Activated T-cell treated with anti-CD3 and anti-CD28 coated beads, Interleukin-2, amount 50 U/mL, for 72 hours (primary cell): ENCODE measurements around the gene MAGT1. TPM values are rescaled to one million over a fixed set of nuclear protein-coding genes. Genes with fewer than 3 reads are reported as not detected.
"Not testable (repeated sequence)": the region's sequence is repeated elsewhere in the genome, so short reads cannot be mapped to it uniquely, and the experiment has no call there.

Source experiments
- ATAC-seq, 2 donors: fragments of 150-1000 bp; cut with Tn5 transposase; replicated peaks in 1 of 2; 2 replicates each; pipeline ENCODE4 v1.10.0; 2021; ENCODE audit warnings: moderate library complexity in 2 of 2, mild to moderate bottlenecking in 1 of 2
- DNase-seq, 2 donors: peaks; one replicate each; pipeline ENCODE4 v3.0.0; 2021 to 2022; ENCODE audit warnings: mixed read lengths in 1 of 2
- H3K27ac Mint-ChIP-seq: one replicate; pipeline ENCODE4 v1.8.0; 2022; ENCODE audit warnings: mild to moderate bottlenecking, moderate library complexity, mixed read lengths
- H3K27me3 Mint-ChIP-seq: one replicate; pipeline ENCODE4 v1.8.0; 2022; ENCODE audit warnings: low read depth, mixed read lengths
- H3K36me3 Mint-ChIP-seq, 2 donors: one replicate each; pipeline ENCODE4 v1.8.0; 2022; ENCODE audit warnings: mixed read lengths in 2 of 2, mild to moderate bottlenecking in 1 of 2; ENCODE audit not compliant: insufficient read depth in 2 of 2
- H3K4me1 Mint-ChIP-seq: one replicate; pipeline ENCODE4 v1.8.0; 2022; ENCODE audit warnings: low read depth, mixed read lengths
- H3K4me3 Mint-ChIP-seq, 2 donors: one replicate each; pipeline ENCODE4 v1.8.0; 2022; ENCODE audit warnings: mild to moderate bottlenecking in 2 of 2, mixed read lengths in 2 of 2, moderate library complexity in 2 of 2
- H3K9me3 Mint-ChIP-seq, 2 donors: one replicate each; pipeline ENCODE4 v1.8.0; 2022; ENCODE audit warnings: mixed read lengths in 2 of 2
- total RNA-seq, 2 donors: library from RNA; stranded (reverse); gene quantifications; one replicate each; pipeline ENCODE4 v1.2.3, GENCODE V29; 2022

Gene MAGT1
- total RNA-seq: 10 to 100 TPM; 29.6 to 35.0 TPM

GRCh38 chrX:77894921-77895886 lies at the start of gene MAGT1:
TSS of gene MAGT1 (minus strand) at chrX:77895435. CDS start at chrX:77895410, 25 bp downstream.
- no peaks in the 10 kb centered on the region for H3K27me3 Mint-ChIP-seq
- peak within 1 kb of the TSS; percentile 90 to 100 for H3K4me3 Mint-ChIP-seq
- peaks cover 9 to 12% of the 10 kb centered on the region in 2 donors for H3K36me3 Mint-ChIP-seq
- peaks cover 24% of the 10 kb centered on the region for H3K4me1 Mint-ChIP-seq
- H3K9me3 Mint-ChIP-seq: no peaks in the 10 kb centered on the region
- peak; percentile 94 to 95 for ATAC-seq
- peak; percentile 86 to 92 for DNase-seq
- peak within 1 kb of the TSS; percentile 100 for H3K27ac Mint-ChIP-seq

DNA sequence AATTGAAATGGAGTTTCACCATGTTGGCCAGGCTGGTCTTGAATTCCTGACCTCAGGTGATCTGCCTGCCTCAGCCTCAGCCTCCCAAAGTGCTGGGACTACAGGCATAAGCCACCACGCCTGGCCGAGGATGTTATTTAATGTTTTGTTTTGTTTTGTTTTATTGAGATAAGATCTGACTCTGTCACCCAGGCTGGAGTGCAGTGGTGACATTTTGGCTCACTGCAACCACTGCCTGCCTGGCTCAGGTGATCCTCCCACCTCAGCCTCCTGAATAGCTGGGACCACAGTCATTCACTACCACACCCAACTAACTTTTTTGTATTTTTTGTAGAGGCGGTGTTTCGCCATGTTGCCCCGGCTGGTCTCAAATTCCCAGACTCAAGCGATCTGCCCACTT lies 49.8 kb upstream of the MAGT1 start:
- H3K4me3 Mint-ChIP-seq, H3K27ac Mint-ChIP-seq, H3K4me1 Mint-ChIP-seq, H3K36me3 Mint-ChIP-seq, H3K9me3 Mint-ChIP-seq, ATAC-seq, H3K27me3 Mint-ChIP-seq, DNase-seq: not testable (repeated sequence)

GRCh38 chrX:77938083-77938680 lies 42.9 kb upstream of the MAGT1 start:
- H3K9me3 Mint-ChIP-seq: no peaks in the 10 kb centered on the region
- ATAC-seq: no peak
- DNase-seq: no peak
- no peaks in the 10 kb centered on the region for H3K36me3 Mint-ChIP-seq
- H3K4me3 Mint-ChIP-seq: no peak overlapping the region
- H3K27me3 Mint-ChIP-seq: no peaks in the 10 kb centered on the region
- H3K27ac Mint-ChIP-seq: no peak overlapping the region
- H3K4me1 Mint-ChIP-seq: peaks cover 2% of the 10 kb centered on the region

- no peaks in the 10 kb centered on the region for H3K27me3 Mint-ChIP-seq
- H3K4me1 Mint-ChIP-seq: no peaks in the 10 kb centered on the region
- ATAC-seq (no peak), DNase-seq (no peak)
- H3K36me3 Mint-ChIP-seq: no peaks in the 10 kb centered on the region
- H3K27ac Mint-ChIP-seq: no peak overlapping the region
- H3K9me3 Mint-ChIP-seq: no peaks in the 10 kb centered on the region
- H3K4me3 Mint-ChIP-seq: no peak overlapping the region
These were observed 42.1 kb upstream of the MAGT1 start for GRCh38 chrX:77937291-77937690.

DNA sequence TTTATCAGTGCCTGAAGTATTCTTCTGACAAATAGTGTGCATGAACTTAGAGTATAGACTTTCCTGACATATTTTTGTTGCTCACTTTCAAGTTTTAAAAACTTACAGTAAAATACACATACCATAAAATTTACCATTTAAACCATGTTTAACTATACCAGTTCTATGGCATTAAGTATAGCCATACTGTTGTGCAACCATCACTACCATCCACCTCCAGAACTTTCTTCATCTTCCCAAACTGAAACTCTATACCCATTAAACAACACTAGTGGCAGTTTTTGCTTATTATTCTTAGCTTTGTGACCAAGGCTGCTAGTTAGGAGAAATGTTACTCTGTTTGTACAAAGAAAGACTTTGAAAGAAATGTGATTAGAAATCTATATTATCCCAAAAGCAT lies 41.1 kb upstream of the MAGT1 start:
- Mint-ChIP-seq H3K4me1 (no peaks in the 10 kb centered on the region), H3K27me3 (no peaks in the 10 kb centered on the region)
- no peak for ATAC-seq

DNA sequence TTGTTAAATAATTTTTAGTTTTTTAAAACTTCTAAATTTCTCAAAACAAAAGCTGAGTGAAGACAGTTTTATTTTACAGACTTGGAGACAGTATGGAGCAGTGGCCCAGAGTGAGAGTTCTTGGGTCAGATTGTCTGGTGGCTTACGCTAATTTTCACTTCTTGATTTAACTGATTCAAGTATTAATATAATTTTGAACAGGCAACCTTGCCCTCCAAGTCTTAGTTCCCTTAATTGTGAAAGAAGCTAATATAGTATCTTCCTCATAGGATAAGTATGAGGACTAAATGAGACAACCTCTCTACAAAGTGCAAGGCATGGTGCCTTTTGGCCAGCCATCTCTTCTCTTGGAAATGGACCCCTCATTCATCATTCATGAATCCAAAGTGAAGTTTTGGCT lies 40.7 kb upstream of the MAGT1 start:
- DNase-seq (no peak), ATAC-seq (no peak)
- no peaks in the 10 kb centered on the region for H3K36me3 Mint-ChIP-seq
- no peaks in the 10 kb centered on the region for H3K27me3 Mint-ChIP-seq
- H3K4me1 Mint-ChIP-seq: no peaks in the 10 kb centered on the region
- no peaks in the 10 kb centered on the region for H3K9me3 Mint-ChIP-seq
- H3K4me3 Mint-ChIP-seq: no peak overlapping the region
- H3K27ac Mint-ChIP-seq: no peak overlapping the region

More for the DNA sequence above, 41.1 kb upstream of the MAGT1 start:
- Mint-ChIP-seq H3K9me3 (no peaks in the 10 kb centered on the region), H3K27ac (no peak overlapping the region), H3K36me3 (no peaks in the 10 kb centered on the region), H3K4me3 (no peak overlapping the region)
- no peak for DNase-seq

- Mint-ChIP-seq H3K9me3 (no peaks in the 10 kb centered on the region), H3K4me1 (no peaks in the 10 kb centered on the region), H3K27ac (no peak overlapping the region), H3K4me3 (no peak overlapping the region), H3K36me3 (no peaks in the 10 kb centered on the region), H3K27me3 (peaks cover 7% of the 10 kb centered on the region)
- ATAC-seq: no peak
- no peak for DNase-seq
These were observed 35.3 kb upstream of the MAGT1 start for GRCh38 chrX:77930581-77930980.

- no peak overlapping the region for H3K27ac Mint-ChIP-seq
- no peak for DNase-seq
These were observed 30.5 kb upstream of the MAGT1 start for GRCh38 chrX:77925764-77926163.

GRCh38 chrX:77924320-77924859 lies 29.2 kb upstream of the MAGT1 start:
- Mint-ChIP-seq H3K27me3 (peaks cover 7% of the 10 kb centered on the region), H3K9me3 (no peaks in the 10 kb centered on the region), H3K4me3 (no peak overlapping the region), H3K36me3 (peaks cover 0 to 3% of the 10 kb centered on the region in 2 donors), H3K27ac (no peak overlapping the region), H3K4me1 (no peaks in the 10 kb centered on the region)
- DNase-seq (no peak), ATAC-seq (no peak)

More at GRCh38 chrX:77925764-77926163, 30.5 kb upstream of the MAGT1 start:
- peaks cover 0 to 3% of the 10 kb centered on the region in 2 donors for H3K36me3 Mint-ChIP-seq
- H3K4me1 Mint-ChIP-seq: no peaks in the 10 kb centered on the region
- no peak for ATAC-seq
- no peaks in the 10 kb centered on the region for H3K9me3 Mint-ChIP-seq
- H3K4me3 Mint-ChIP-seq: peak overlapping the region in 1 of 2 donors; percentile 16
- peaks cover 7% of the 10 kb centered on the region for H3K27me3 Mint-ChIP-seq

GRCh38 chrX:77922787-77923186 lies 27.6 kb upstream of the MAGT1 start:
- no peak for ATAC-seq
- no peak for DNase-seq
- H3K4me1 Mint-ChIP-seq: peaks cover 9% of the 10 kb centered on the region

DNA sequence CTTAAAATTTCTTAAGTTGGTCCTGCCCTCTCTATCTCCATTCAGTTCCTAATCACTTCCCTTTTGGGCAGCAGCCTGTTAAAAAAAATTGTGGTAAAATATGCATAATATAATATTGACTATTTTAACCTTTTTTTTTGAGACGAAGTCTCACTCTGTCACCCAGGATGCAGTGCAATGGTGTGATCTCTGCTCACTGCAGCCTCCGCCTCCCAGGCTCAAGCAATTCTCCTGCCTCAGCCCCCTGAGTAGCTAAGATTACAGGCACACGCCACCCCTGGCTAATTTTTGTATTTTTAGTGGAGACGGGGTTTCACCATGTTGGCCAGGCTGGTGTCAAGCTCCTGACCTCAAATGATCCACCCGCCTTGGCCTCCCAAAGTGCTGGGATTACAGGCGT lies 24.1 kb upstream of the MAGT1 start:
- H3K27ac Mint-ChIP-seq, H3K27me3 Mint-ChIP-seq, DNase-seq, H3K4me3 Mint-ChIP-seq, ATAC-seq, H3K36me3 Mint-ChIP-seq, H3K9me3 Mint-ChIP-seq: not testable (repeated sequence)
- H3K4me1 Mint-ChIP-seq: peaks cover 21% of the 10 kb centered on the region

More at GRCh38 chrX:77922787-77923186, 27.6 kb upstream of the MAGT1 start:
- Mint-ChIP-seq H3K27me3 (peaks cover 7% of the 10 kb centered on the region), H3K4me3 (no peak overlapping the region), H3K9me3 (no peaks in the 10 kb centered on the region), H3K27ac (no peak overlapping the region), H3K36me3 (peaks cover 0 to 3% of the 10 kb centered on the region in 2 donors)

GRCh38 chrX:77918568-77918967 lies 23.3 kb upstream of the MAGT1 start:
- H3K27me3 Mint-ChIP-seq: no peaks in the 10 kb centered on the region
- DNase-seq (no peak), ATAC-seq (no peak)
- H3K27ac Mint-ChIP-seq: no peak overlapping the region
- H3K9me3 Mint-ChIP-seq: no peaks in the 10 kb centered on the region
- H3K4me1 Mint-ChIP-seq: peaks cover 21% of the 10 kb centered on the region
- no peak overlapping the region for H3K4me3 Mint-ChIP-seq
- H3K36me3 Mint-ChIP-seq: peaks cover 0 to 3% of the 10 kb centered on the region in 2 donors

DNA sequence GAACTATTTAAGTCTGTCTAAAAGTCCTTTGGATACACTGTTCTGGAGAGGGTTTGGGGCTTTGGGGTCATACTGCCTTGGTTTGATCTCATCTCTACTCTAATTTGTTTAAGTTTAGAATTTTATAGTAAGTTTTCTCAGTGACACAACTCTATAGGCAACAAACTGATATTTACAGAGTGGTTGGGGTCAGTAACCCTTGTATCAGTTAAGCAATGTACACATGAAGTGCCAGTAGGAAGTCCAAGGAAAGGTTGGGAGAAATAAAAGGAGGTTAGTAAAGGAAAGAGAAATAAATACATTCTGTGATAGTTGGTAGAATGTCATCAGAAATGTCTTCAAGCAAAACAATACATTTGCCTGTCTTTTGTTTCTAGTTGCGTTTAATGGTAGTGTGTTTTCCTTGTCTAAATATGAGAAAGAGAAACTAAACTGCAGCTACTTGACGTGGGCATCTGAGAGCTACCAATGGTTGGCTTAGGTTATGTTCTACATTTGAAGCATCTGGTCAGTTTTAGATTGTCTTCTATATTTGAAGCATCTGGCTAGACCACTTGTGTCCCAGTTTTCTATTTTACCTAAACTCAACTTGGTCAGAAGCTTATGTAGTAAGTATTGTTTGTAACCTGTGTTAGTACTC lies 22.2 kb upstream of the MAGT1 start:
- peak overlapping the region; percentile 59 for H3K27ac Mint-ChIP-seq
- peak in 1 of 2 donors; percentile 43 for ATAC-seq

More for the DNA sequence above, 22.2 kb upstream of the MAGT1 start:
- Mint-ChIP-seq H3K27me3 (no peaks in the 10 kb centered on the region), H3K36me3 (peaks cover 0 to 3% of the 10 kb centered on the region in 2 donors), H3K9me3 (no peaks in the 10 kb centered on the region), H3K4me1 (peaks cover 31% of the 10 kb centered on the region), H3K4me3 (peak overlapping the region; percentile 58 to 75)
- DNase-seq: no peak
